Measurements from ENCODE around the gene F2.
"Not testable (repeated sequence)": the region's sequence is repeated elsewhere in the genome, so short reads cannot be mapped to it uniquely, and the experiment has no call there.

- not testable (repeated sequence) for TF ChIP-seq CTCF (IDR thresholded peaks at IDR 0.05 in 8 of 11, conservative IDR thresholded peaks at IDR 0.05 in 3 of 11); POLR2A (IDR thresholded peaks at IDR 0.05)
These were observed 9.7 kb upstream of the F2 start for GRCh38 chr11:46709351-46709750.
